OCI-LY7 (cell line): ENCODE results near the gene RNASEL.

ENCODE experiments used
- CTCF ChIP-seq: fragments of 200-600 bp; sonication (generic); conservative IDR thresholded peaks from 2 replicates; pipeline ENCODE4 v1.5.1; 2014; ENCODE audit warnings: mild to moderate bottlenecking, antibody characterized with exemption, low read length, moderate library complexity, mixed read lengths
- EZH2phosphoT487 ChIP-seq: fragments of 200-600 bp; sonication (generic); IDR thresholded peaks from 2 replicates; pipeline ENCODE4 v1.6.1; 2018; ENCODE audit warnings: low read depth, borderline replicate concordance, mild to moderate bottlenecking, mixed run types, antibody characterized with exemption, low read length, moderate library complexity, mixed read lengths

GRCh38 chr1:182601913-182602312, 12.9 kb upstream of the RNASEL start:
- TF ChIP-seq CTCF (no peak), EZH2phosphoT487 (no peak)
